Fibroblast of villous mesenchyme (primary cell): ENCODE results near the gene ATP7A. TPM values are rescaled to one million over a fixed set of nuclear protein-coding genes. Genes with fewer than 3 reads are reported as not detected.
"Not testable (repeated sequence)": the region's sequence is repeated elsewhere in the genome, so short reads cannot be mapped to it uniquely, and the experiment has no call there.

Experiments
- DNase-seq: peaks from one replicate; pipeline ENCODE4 v3.0.0-alpha.2; 2010; ENCODE audit warnings: low read depth
- H3K4me3 ChIP-seq: 2 replicates; pipeline ENCODE4 v1.5.1; 2011; ENCODE audit warnings: low read depth, mild to moderate bottlenecking, low read length
- CTCF ChIP-seq: IDR thresholded peaks from 2 replicates; pipeline ENCODE4 v1.5.1; 2012; ENCODE audit warnings: low read depth, mild to moderate bottlenecking, low read length; ENCODE audit not compliant: insufficient read depth
- total RNA-seq: library from RNA; depleted of rRNA; stranded (reverse); fragments of >200 nt; gene quantifications from 2 replicates; pipeline ENCODE4 v1.2.3, GENCODE V29; 2012

The ATP7A gene
- 12.1 and 12.6 TPM in 2 replicates for total RNA-seq

DNA sequence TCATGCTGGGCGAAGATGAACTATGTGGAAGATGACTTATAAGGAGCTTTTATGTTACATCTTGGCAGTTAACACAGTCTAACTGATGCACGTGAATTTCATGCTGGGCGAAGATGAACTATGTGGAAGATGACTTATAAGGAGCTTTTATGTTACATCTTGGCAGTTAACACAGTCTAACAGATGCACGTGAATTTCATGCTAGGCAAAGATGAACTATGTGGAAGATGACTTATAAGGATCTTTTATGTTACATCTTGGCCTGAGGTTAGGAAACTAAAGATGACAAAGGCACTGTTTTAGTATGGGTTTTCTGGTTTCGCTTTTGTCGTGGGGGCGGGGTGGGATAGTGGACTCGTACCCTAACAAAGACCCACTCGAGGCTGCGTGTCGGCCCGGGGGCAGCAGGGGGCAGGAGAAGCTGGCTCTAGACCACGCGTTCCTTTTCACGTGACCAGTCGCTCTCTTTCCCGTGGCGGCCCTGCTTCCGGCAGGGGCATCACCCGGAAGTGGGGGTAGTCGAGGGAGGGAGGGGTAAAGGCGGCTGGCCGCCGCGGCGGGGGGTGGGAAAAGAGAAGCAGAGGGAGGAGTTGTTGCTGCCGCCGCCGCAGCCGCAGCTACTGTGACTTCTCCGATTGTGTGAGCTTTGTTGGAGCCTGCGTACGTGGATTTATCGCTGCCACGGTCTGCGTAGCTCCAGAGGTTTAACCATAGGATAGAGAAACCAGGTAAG, at the start of gene ATP7A:
TSS of gene ATP7A (plus strand) at position 586 of the 733 bp plus-strand sequence. CDS start 60,949 bp downstream, outside the sequence.
- TF ChIP-seq CTCF, result peak; percentile 45
- H3K4me3 ChIP-seq, result peak within 1 kb of the TSS; percentile 77
- peak; percentile 90 for DNase-seq

- no peak overlapping the region for H3K4me3 ChIP-seq
- no peak for TF ChIP-seq CTCF
These were observed 35.1 kb upstream of the ATP7A start for GRCh38 chrX:77875372-77875771.

GRCh38 chrX:77881418-77881817, 29.1 kb upstream of the ATP7A start:
- not testable (repeated sequence) for H3K4me3 ChIP-seq

More at GRCh38 chrX:77875372-77875771, 35.1 kb upstream of the ATP7A start:
- no peak for DNase-seq

GRCh38 chrX:77892887-77893286, 17.6 kb upstream of the ATP7A start:
- no peak for TF ChIP-seq CTCF
- no peak overlapping the region for H3K4me3 ChIP-seq
- DNase-seq, result no peak

More at GRCh38 chrX:77881418-77881817, 29.1 kb upstream of the ATP7A start:
- DNase-seq, result not testable (repeated sequence)

- DNase-seq, result no peak
- peak overlapping the region; percentile 72 for H3K4me3 ChIP-seq
- no peak for TF ChIP-seq CTCF
These were observed 16.8 kb upstream of the ATP7A start for GRCh38 chrX:77893713-77894112.

GRCh38 chrX:77894921-77895886, 15.3 kb upstream of the ATP7A start, which contains the start of gene MAGT1:
MAGT1 (minus strand) TSS chrX:77895435; CDS start chrX:77895410, 25 bp downstream.
- no peak for TF ChIP-seq CTCF
- peak within 1 kb of the TSS; percentile 72 for H3K4me3 ChIP-seq
- DNase-seq, result peak; percentile 98
